Left ventricle myocardium superior (tissue), 1 donor: ENCODE measurements around the gene SPRED2. TPM values are rescaled to one million over a fixed set of nuclear protein-coding genes. Genes with fewer than 3 reads are reported as not detected.
A peak's percentile ranks its signal among the peaks of the same experiment; 100 is the strongest.
"Not testable (repeated sequence)": the region's sequence is repeated elsewhere in the genome, so short reads cannot be mapped to it uniquely, and the experiment has no call there.

Experiments used
- ATAC-seq: fragments of 200-7000 bp; cut with Tn5 transposase; one replicate; pipeline ENCODE4 v1.9.1; 2020; ENCODE audit warnings: mild to moderate bottlenecking, moderate library complexity
- DNase-seq: peaks from one replicate; pipeline ENCODE4 v3.0.0-alpha.2; 2020
- intact Hi-C: fragments of 100-400 bp; cut with micrococcal nuclease; formaldehyde crosslinking; loops from one replicate; pipeline ENCODE4 v1.11.0; 2022
- total RNA-seq: library from RNA; stranded (reverse); fragmentation: NEBNext Ultra II Directional; extraction: Animal tissue kit (Norgen Biotek cat#: 25700); gene quantifications from one replicate; pipeline ENCODE4 v1.2.1, GENCODE V29; 2021
- donor health status: DM: no; HTN: yes; CAD: no; lungs with severe emphysema.

The SPRED2 gene
- total RNA-seq, 1 donor from 2014 or later: 12.8 TPM

DNA sequence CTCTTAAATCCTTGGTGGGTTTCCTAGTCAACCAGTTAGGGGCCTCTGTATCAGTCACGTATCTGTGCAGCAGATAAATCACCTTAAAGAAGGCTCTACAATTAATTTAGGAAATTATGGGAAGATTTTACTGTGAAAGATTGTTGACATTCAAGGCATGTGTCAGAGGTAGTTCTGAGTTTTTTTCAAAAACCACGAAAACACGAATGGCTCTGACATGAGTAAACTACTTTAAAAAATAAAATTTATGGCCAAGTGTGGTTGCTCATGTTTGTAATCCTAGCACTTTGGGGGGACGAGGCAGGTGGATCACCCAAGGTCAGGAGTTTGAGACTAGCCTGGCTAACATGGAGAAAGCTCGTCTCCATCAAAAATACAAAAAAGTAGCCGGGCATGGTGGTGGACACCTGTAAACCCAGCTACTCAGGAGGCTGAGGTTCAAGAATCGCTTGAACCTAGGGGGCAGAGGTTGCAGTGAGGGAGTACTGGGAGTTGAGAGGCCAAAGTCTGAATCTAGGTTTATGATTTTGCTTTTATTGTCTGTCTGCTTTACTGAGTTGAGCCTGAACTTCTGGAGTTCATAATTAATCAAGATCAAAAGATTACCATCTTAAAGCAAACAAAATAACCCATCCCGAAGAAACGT lies 77.1 kb downstream of the SPRED2 start:
- intact Hi-C loops: no loop called here
- DNase-seq (no peak), ATAC-seq (no peak)

DNA sequence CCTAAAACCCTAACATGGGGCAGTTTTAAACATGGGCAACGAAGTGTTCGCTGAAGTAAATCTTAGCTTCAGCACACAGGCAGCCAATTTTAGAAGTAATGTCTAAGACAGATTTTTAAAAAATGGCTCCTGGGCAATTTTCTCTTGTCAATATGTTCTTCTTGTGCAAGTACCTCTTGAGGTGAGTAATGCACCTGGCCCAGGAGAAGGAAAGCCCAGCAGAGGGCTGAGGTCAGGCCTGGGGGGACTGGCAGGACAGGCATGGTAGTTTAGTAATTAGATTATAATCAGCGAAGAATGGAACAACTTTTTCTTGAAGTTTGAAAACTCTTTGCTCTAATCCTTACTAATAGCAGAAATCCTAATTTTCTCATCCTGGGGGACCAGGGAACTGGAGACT lies 77.6 kb downstream of the SPRED2 start:
- intact Hi-C loops: no loop called here
- DNase-seq (no peak), ATAC-seq (no peak)

DNA sequence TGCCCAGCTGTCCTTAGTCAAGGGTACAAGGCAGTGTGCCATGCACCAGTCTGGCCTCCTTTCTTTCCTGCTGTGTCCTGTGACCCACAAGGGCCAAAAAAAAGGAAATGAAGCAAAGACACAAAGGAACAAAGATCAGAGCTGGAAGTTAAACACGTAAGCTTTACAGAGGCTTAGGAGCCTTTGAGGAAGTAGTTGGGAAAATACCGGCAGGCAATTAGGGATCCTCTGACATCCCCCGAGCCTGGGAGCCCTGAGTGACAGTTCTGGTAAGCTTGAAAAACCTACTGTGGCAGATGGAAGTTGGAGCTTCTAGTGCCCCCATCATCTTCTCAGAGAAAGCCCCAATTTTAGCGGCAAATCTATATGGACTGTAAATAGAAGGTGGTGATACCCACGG lies 78.5 kb downstream of the SPRED2 start:
- intact Hi-C loops: no loop called here
- DNase-seq: no peak
- ATAC-seq: no peak

DNA sequence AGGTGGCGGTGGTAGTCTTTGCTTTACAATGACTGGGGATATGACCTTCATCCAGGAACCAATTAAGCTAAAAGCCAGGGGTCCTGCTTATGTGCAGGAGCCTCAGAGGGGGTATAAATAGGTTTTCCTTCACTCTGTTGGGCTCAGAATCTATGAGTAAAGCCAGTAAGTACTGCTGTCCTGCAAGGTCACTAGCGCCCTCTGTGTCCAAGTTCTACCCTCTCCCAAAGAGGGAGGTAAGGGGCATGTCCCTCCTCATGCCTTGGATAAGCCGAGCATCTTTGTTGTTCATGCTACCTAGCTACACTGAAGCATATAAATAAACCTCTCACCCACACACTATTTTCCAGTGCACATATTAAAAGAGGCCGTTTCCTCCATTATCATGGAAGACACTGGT lies 79.4 kb downstream of the SPRED2 start:
- intact Hi-C loops: no loop called here
- no peak for DNase-seq
- no peak for ATAC-seq

DNA sequence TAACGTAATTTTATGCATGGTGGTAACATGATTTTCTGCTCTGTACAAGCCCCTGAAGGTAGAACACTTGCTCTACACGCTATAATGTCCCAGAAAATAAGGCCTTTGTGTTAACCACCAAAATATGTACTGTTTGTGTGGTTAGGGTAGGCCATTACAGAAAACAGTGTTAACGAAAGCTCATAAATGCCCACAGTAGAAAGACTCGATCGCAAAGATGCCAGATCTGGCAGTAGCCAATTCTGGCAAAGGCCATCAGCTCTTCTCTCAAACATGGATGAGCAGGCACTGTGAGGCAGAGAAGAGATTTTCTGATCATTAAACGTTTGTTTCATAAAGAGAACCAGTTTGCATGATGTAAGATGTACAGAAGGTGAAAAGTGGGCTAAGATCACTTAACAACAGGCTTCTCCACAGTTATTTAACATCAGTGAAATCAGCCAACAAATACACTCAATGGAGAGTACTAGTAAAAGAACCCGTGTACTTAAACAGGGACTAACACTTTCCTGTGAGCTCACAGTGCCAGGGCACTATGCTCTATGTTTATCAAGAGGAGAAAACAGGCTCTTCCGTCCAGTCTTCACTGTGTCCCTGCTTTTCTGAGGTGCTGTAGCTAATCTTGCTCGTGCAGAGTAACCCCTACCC lies 80.3 kb downstream of the SPRED2 start:
- DNase-seq (no peak), ATAC-seq (no peak)
- intact Hi-C loops: no loop called here

DNA sequence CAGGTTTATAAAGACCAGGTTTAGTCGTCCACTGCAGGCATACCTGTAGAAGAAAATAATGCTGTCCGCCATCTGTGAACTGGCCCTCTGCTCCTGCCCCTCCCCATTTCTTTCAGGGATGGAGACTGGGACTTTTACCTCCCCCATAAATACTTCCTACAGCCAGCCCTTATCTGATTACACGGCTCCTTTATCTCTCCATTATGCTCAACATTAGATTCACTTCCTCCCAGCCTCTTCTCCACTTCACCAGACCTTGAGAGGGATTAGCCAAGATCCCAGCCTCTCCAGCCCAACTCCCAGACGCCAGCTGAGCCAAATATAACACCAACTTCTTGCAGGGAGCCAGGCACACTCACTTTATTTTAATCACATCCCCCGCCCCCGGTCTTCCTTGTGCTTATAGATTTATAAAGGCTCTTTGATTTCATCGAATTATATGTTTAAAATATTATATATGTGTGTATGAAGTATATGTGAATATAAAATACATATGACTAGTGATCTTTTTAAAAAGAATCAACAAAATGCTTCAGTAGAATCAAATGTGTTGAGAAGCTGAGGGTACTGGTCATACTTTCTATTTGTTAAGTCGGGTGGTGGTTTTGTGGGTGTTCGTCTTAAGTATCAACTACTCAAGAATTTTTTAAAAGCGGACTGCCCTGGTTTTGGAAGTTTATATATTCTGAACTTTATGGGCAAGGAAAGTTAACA lies 81.0 kb downstream of the SPRED2 start:
- no peak for DNase-seq
- peak; percentile 77 for ATAC-seq
- intact Hi-C loops: no loop called here

DNA sequence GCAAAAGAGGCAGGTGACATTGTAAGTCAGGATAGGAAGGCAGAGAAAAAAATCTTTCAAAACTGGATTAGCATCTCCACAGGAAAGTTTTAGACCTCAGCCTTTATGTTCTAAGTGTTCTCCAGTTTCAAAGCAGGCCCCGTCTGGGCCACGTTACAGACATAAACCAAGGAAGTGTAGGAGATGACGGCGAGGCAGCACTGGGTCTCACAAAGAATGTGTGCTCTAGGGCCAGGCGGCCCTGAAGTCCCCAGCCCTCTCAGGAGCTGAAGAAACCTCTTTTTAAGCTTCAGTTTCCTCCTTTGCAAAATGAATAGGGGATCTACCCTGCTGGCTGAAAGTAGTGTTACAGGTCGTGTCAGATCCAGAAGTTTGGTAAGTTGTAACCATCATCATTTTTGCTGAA lies 81.7 kb downstream of the SPRED2 start:
- intact Hi-C loops: no loop called here
- DNase-seq (no peak), ATAC-seq (peak; percentile 26)

DNA sequence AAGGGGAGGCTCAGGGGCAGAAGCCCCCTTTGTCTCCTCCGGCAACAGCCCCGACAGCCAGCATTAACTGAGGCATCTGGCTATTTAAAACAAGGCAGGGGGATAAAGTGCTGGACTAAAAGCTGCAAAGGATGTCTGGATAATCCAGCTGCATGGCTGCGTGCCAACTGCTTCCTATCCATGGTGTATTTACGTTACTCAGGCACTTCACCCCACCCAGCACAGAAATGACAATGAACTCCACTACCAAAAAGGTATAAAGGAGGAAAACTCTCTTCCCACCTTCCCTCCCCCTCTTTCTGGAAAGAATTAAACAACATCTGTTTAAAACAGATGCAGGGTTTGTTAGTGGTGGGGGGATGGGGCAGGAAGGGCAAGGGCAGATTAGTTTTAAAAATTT lies 82.5 kb downstream of the SPRED2 start:
- ATAC-seq: peak; percentile 57
- peak; percentile 84 for DNase-seq
- intact Hi-C loops: no loop called here

DNA sequence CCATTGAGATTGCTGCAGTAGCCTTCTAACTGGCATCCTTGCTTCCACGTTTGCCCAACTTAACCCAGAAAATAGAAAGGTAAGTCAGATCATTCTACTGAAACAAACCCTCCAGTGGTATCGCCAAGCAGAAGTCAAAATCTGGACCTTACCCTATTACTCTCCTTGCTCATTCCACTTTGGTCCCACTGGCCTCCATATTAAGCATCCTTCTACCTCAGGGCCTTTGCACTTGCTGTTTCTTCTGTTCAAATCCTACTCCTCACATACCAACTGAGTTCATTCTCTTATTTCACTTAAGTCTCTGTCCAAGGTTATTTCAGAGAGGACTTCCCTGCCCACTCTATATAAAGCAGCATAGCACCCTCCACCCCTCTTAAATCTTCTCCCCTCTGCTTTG lies 84.5 kb downstream of the SPRED2 start:
- intact Hi-C loops: no loop called here
- DNase-seq (no peak), ATAC-seq (no peak)

DNA sequence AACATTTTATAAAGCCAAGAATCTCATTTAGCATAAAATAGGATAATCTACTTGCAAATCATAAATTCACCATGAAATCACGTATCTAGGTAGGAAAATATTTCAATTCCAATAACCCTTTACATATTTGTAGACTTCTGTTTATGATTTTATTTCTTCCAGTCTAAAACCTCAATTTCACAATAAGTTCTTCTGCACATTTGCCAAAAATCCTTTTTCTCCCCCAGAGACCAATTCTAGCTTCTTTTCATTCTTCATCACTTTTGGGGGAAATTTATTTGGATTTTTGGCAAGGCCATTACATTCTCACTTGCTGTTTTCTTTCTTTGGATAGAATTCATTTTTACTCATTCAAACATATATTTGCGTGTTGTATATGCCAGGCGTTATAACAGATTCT lies 86.8 kb downstream of the SPRED2 start:
- intact Hi-C loops: no loop called here
- peak; percentile 11 for ATAC-seq
- no peak for DNase-seq

DNA sequence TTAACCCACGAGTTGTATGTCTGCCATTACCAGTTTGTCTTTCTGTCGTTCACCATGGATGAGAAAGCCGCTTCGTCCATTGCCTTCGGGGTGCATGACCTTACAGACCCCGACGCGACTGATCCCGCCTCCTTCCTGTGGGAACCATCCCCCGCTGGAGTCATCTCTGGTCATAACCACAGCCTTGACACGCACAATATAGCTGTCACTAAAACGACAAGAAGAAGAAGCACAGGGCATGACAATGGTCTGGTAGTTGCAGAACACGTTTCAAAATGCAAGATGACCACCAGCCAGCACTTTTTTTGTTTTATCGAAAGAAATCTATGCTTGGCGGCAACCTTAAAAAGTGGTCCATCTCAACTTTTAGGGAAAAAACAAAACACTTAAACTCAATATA lies 87.7 kb downstream of the SPRED2 start:
- intact Hi-C loops: no loop called here
- no peak for ATAC-seq
- no peak for DNase-seq

DNA sequence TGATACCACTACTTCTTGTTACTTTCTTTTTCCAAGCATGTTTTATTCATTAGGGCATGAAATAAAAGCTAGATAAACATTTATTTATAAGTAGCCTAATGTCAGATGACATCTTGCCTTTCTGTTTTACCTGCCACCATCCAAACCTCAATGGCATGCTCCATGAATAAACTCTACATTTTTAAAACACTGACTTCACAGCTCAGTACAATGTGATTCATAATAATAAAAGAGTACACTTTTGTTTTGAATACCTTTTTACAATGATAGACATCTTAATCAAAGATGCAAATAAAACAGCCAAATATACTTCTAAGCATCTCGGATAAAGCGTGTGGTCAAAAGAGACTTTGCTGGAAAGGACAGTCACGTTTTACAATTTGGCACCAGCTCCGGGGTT lies 88.2 kb downstream of the SPRED2 start:
- DNase-seq: no peak
- intact Hi-C loops: no loop called here
- ATAC-seq: no peak

DNA sequence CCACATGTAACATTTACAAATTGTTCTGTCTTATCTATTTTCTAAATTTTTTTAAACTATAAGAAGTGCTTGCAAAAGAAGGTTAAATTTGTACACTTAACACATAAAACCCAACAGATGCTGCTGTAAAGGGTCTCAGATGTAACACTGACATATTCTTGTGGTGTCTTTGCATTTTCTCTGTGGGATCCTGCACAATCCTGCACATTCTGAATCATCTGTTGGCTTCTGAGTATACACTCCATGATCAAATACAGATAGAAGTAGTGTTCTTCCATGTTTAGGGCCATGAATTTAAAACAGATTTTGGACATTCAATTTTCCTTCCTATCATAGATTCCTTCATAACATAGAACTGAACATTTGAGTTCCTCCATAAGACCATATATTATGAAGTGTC lies 89.0 kb downstream of the SPRED2 start:
- ATAC-seq: no peak
- intact Hi-C loops: no loop called here
- no peak for DNase-seq

DNA sequence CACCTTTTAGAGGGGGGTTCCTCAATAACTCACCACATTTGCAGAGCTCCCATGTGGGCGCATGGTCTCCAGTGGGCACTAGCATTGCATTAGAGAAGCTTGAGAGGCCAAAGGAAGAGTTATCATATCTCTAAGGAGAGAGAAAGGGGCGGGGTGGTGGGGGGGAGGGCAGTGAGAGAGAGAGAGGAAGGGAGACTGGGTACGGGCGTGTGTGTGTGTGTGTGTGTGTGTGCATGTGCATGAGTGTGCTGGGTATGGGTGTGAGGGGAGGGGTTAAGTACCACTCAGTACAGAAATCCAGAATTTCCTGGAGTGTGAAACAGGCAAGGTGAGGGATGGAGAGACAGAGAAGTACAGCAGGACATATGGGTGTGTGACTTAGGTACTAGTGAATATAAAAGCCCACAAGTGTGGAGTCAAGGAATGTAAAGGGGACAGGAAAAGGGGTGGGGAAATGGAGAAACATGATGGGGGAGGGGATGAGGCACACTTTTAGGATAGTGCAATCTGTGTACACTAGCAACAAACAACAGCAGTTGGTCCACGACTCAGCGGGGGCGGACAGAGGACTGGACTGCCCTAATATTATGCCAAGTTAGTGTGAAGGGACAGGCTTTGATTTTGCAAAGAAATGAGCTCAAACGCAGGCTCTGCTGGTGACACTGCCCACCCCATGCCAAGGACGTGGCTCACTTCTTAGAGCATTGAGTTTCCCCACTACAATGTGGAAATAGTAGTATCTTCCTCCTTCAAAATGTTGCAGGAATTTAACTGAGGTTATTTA lies 91.3 kb downstream of the SPRED2 start:
- intact Hi-C loops: no loop called here
- DNase-seq: no peak
- ATAC-seq: no peak

DNA sequence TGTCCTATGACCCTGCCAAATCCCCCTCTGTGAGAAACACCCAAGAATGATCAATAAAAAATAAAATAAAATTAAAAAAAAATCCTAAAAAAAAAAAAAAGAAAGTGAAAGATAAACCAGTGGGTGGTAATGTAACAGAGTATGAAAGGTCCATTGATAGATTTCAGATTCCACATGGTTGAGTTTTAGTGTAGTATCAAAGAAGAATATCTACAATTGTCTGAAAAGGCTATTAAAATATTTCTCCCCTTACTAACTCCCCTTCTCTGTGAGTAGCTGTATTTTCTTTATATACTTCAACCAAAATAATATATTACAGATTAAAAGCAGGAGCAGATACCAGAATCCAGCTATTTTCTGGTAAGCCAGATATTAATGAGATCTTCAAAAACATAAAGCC lies 92.8 kb downstream of the SPRED2 start:
- DNase-seq (no peak), ATAC-seq (no peak)
- intact Hi-C loops: no loop called here

DNA sequence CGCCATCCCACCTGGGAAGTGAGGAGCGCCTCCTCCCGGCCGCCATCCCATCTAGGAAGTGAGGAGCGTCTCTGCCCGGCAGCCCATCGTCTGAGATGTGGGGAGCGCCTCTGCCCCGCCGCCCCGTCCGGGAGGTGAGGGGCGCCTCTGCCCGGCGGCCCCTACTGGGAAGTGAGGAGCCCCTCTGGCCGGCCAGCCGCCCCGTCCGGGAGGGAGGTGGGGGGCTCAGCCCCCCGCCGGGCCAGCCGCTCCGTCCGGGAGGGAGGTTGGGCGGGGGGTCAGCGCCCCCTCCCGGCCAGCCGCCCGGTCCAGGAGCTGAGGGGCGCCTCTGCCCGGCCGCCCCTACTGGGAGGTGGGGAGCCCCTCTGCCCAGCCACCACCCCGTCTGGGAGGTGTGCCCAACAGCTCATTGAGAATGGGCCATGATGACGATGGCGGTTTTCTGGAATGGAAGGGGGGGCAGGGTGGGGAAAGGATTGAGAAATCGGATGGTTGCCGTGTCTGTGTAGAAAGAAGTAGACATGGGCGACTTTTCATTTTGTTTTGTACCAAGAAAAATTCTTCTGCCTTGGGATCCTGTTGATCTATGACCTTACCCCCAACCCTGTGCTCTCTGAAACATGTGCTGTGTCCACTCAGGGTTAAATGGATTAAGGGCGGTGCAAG lies 93.4 kb downstream of the SPRED2 start:
- DNase-seq, intact Hi-C loops, ATAC-seq: not testable (repeated sequence)

DNA sequence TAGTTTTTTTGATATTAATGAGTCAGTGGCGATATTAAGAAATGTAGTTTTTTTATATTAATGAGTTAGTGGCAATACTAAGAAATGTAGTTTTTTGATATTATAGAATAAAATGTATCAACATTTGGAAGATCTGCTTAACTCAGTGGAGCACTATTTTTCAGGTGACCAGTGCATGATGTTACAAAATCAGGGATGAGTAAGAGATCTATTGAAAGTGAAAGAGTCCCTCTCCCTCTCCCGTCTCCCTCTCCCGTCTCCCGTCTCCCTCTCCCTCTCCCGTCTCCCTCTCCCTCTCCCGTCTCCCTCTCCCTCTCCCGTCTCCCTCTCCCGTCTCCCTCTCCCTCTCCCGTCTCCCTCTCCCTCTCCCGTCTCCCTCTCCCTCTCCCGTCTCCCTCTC lies 94.5 kb downstream of the SPRED2 start:
- intact Hi-C loops, ATAC-seq, DNase-seq: not testable (repeated sequence)

DNA sequence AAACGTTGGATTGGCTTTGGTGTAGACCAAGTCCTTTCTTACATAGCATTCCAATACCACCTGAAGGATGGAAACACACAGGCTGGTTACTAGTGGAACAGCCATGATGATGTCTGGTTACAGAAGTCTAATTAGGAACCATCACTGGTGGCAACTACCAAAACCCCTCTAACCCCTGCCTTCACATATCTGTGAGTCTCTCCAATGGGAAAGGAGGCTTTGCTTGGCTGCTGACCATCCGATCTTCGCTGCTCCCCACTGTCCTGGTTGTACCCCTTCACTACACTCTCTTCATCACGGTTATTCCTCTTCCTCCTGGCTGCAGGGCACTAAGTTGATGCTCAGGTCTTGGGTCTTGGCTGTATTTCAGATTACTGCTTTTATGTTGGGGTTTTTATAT lies 97.7 kb downstream of the SPRED2 start:
- intact Hi-C loops: no loop called here
- ATAC-seq (no peak), DNase-seq (no peak)

DNA sequence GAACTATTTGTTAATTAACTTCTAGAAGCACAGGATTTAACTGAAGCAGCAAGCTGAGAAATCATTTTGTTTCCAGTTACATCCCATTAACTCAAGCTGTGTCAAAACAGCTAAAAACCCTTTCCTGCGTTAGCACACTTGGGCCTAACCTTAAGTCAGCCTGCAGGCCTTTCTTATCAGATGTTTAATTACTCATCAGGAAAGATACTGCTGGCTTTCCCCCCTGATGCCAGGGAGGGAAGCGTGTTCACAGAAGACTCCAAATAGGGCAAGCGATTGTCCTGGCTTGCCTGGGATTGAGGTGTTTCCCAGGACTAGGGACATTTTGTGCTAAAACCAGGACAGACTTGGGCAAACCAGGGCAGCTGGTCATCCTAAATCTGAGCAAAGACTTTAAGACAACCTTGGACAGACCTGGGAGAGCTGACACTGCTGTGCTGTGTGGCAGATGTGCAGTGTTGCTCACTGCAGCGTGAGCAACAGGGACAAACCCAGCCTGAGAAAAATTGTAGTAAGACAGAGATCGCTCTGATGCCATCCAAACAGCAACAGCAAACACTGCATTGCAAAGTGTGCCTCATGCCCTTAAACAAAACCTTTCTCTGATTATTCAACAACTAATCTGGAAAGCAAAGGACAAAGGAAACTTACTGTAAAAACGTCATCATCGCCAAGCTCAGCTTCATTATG lies 100.9 kb downstream of the SPRED2 start:
- DNase-seq (no peak), ATAC-seq (no peak)
- intact Hi-C loops: no loop called here
